Mammary microvascular endothelial cell (primary cell): ENCODE data around the gene CEP19. TPM values are rescaled to one million over a fixed set of nuclear protein-coding genes. Genes with fewer than 3 reads are reported as not detected.

ENCODE experiments used
- total RNA-seq: library from RNA; depleted of rRNA; stranded (reverse); fragments of >200 nt; gene quantifications from 2 replicates; pipeline ENCODE4 v1.2.3, GENCODE V29; 2015

Gene CEP19
- 0.98 and 1.7 TPM in 2 replicates for total RNA-seq

GRCh38 chr3:196711838-196712513 lies at the start of gene CEP19, which contains the start of gene PIGX:
Gene CEP19 (minus strand): TSS chr3:196712250. CDS start chr3:196708657, 3,593 bp downstream.
Gene PIGX (plus strand): TSS chr3:196712377.

GRCh38 chr3:196739671-196740480 lies 27.8 kb upstream of the CEP19 start, which contains the start of gene PAK2:
Gene PAK2 (plus strand): TSS chr3:196739857. CDS start chr3:196782647, 42,790 bp downstream.

Other genes starting within 250 kb of the CEP19 start
- gene RNF168, start 208.5 kb downstream of the CEP19 start, total RNA-seq, result 14.4 and 15.8 TPM in 2 replicates
- gene SMCO1, start 196.9 kb downstream of the CEP19 start, total RNA-seq, result not detected in 2 replicates
- 3.1 and 5.7 TPM in 2 replicates for gene WDR53, start 143.7 kb downstream of the CEP19 start, total RNA-seq
- gene FBXO45, start 143.6 kb downstream of the CEP19 start, total RNA-seq, result 11.1 and 11.9 TPM in 2 replicates
- 8.3 and 10.2 TPM in 2 replicates for gene NRROS, start 72.6 kb downstream of the CEP19 start, total RNA-seq
- gene PIGX, start 127 bp upstream of the CEP19 start, total RNA-seq, result 10.8 and 21.2 TPM in 2 replicates
- 36.1 and 38.6 TPM in 2 replicates for gene PAK2, start 27.6 kb upstream of the CEP19 start, total RNA-seq
- 20.1 and 21.1 TPM in 2 replicates for gene SENP5, start 155.7 kb upstream of the CEP19 start, total RNA-seq
- 46.0 and 46.5 TPM in 2 replicates for gene NCBP2, start 230.3 kb upstream of the CEP19 start, total RNA-seq